ENCODE results near the gene ALDH1B1. TPM values are rescaled to one million over a fixed set of nuclear protein-coding genes. Genes with fewer than 3 reads are reported as not detected.

The ALDH1B1 gene
- total RNA-seq, 4 donors from 2014 or later = 22.1 to 58.5 (median 28.0) TPM

- no peaks in the 10 kb centered on the region for H3K27me3 ChIP-seq
- DNase-seq = no peak
- no peaks in the 10 kb centered on the region for H3K9me3 ChIP-seq
- no peak overlapping the region for H3K4me3 ChIP-seq
- intact Hi-C loops (cut with DNase I; ENCODE audit: low total_unique reads) = loop anchor here (5.0 kb wide), 1 partner anchor 449 kb away; no protein-coding TSS in a partner anchor
- no peaks in the 10 kb centered on the region for H3K4me1 ChIP-seq
- no peak overlapping the region for H3K27ac ChIP-seq
- TF ChIP-seq POLR2A (IDR thresholded peaks at IDR 0.05) (no peak), CTCF (IDR thresholded peaks at IDR 0.05) (no peak)
- no peaks in the 10 kb centered on the region for H3K36me3 ChIP-seq
Observed at GRCh38 chr9:38360839-38361472, 31.5 kb upstream of the ALDH1B1 start.

- intact Hi-C loops (cut with DNase I; ENCODE audit: low total_unique reads) = loop anchor here (5.0 kb wide), 1 partner anchor 449 kb away; no protein-coding TSS in a partner anchor
- Histone ChIP-seq H3K27ac (no peak overlapping the region), H3K36me3 (no peaks in the 10 kb centered on the region), H3K9me3 (no peaks in the 10 kb centered on the region), H3K27me3 (no peaks in the 10 kb centered on the region), H3K4me3 (no peak overlapping the region), H3K4me1 (no peaks in the 10 kb centered on the region)
- no peak for TF ChIP-seq POLR2A (IDR thresholded peaks at IDR 0.05)
- TF ChIP-seq CTCF (IDR thresholded peaks at IDR 0.05) = no peak
- DNase-seq = peak in 1 of 2 donors; percentile 10
Observed at GRCh38 chr9:38361473-38361850, 31.0 kb upstream of the ALDH1B1 start.

GRCh38 chr9:38362852-38363588 is 29.5 kb upstream of the ALDH1B1 start:
- H3K4me1 ChIP-seq = no peaks in the 10 kb centered on the region
- peak; percentile 28 to 48 for DNase-seq
- H3K36me3 ChIP-seq = no peaks in the 10 kb centered on the region
- no peaks in the 10 kb centered on the region for H3K27me3 ChIP-seq
- no peak overlapping the region for H3K4me3 ChIP-seq
- TF ChIP-seq CTCF (IDR thresholded peaks at IDR 0.05) (peak; percentile 47 to 71 (median 64)), POLR2A (IDR thresholded peaks at IDR 0.05) (no peak)
- intact Hi-C loops (cut with DNase I; ENCODE audit: low total_unique reads) = loop anchor here (5.0 kb wide), 1 partner anchor 451 kb away; no protein-coding TSS in a partner anchor
- H3K9me3 ChIP-seq = no peaks in the 10 kb centered on the region
- H3K27ac ChIP-seq = no peak overlapping the region

- intact Hi-C loops (cut with DNase I; ENCODE audit: low total_unique reads) = loop anchor here (5.0 kb wide), 1 partner anchor 451 kb away; no protein-coding TSS in a partner anchor
- TF ChIP-seq CTCF (IDR thresholded peaks at IDR 0.05) (no peak), POLR2A (IDR thresholded peaks at IDR 0.05) (no peak)
- Histone ChIP-seq H3K4me3 (no peak overlapping the region), H3K36me3 (no peaks in the 10 kb centered on the region), H3K27ac (no peak overlapping the region), H3K4me1 (no peaks in the 10 kb centered on the region), H3K27me3 (no peaks in the 10 kb centered on the region), H3K9me3 (no peaks in the 10 kb centered on the region)
- no peak for DNase-seq
Observed at GRCh38 chr9:38363589-38363925, 28.9 kb upstream of the ALDH1B1 start.

- Histone ChIP-seq H3K9me3 (no peaks in the 10 kb centered on the region), H3K36me3 (no peaks in the 10 kb centered on the region), H3K27ac (no peak overlapping the region), H3K4me1 (no peaks in the 10 kb centered on the region), H3K4me3 (no peak overlapping the region), H3K27me3 (no peaks in the 10 kb centered on the region)
- DNase-seq = no peak
- intact Hi-C loops (cut with DNase I; ENCODE audit: low total_unique reads) = no loop called here
- no peak for TF ChIP-seq CTCF (IDR thresholded peaks at IDR 0.05)
- no peak for TF ChIP-seq POLR2A (IDR thresholded peaks at IDR 0.05)
Observed at GRCh38 chr9:38367898-38368297, 24.6 kb upstream of the ALDH1B1 start.

Measured in uterus (tissue), 4 donors.